ENCODE results near the gene SGSH. TPM values are rescaled to one million over a fixed set of nuclear protein-coding genes. Genes with fewer than 3 reads are reported as not detected.

The SGSH gene
- polyA plus RNA-seq, 1 experiment: 44.4 TPM

- no peak for DNase-seq (ENCODE audit: low read depth)
- H3K27me3 ChIP-seq (ENCODE audit: control insufficient read depth, insufficient read depth, low read length): peaks cover 4% of the 10 kb centered on the region
- no peak for TF ChIP-seq CTCF (IDR thresholded peaks at IDR 0.05; ENCODE audit: insufficient read depth, low read depth, low read length)
- H3K36me3 ChIP-seq (ENCODE audit: control insufficient read depth, insufficient read depth, low read length): no peaks in the 10 kb centered on the region
- CTCF ChIA-PET: interaction anchor here (2.3 kb wide), 1 partner anchor 26 kb away, joined by 12 read pairs; no protein-coding TSS in a partner anchor
- POLR2A ChIA-PET: no interaction called here
- no peak within 1 kb of the TSS for H3K4me3 ChIP-seq (ENCODE audit: low read depth, low read length)
These were observed 50.2 kb downstream of the SGSH start, which contains the start of gene CARD14 for GRCh38 chr17:80169784-80170500. TSS of gene CARD14 (plus strand) at chr17:80170030. CDS start at chr17:80181439, 11,409 bp downstream.

- no peak for DNase-seq (ENCODE audit: low read depth)
- Histone ChIP-seq H3K27me3 (ENCODE audit: control insufficient read depth, insufficient read depth, low read length) (peaks cover 4% of the 10 kb centered on the region), H3K36me3 (ENCODE audit: control insufficient read depth, insufficient read depth, low read length) (no peaks in the 10 kb centered on the region), H3K4me3 (ENCODE audit: low read depth, low read length) (no peak overlapping the region)
- TF ChIP-seq CTCF (IDR thresholded peaks at IDR 0.05; ENCODE audit: insufficient read depth, low read depth, low read length): no peak
- ChIA-PET CTCF (no interaction called here), POLR2A (no interaction called here)
These were observed 51.0 kb downstream of the SGSH start for GRCh38 chr17:80169107-80169506.

GRCh38 chr17:80168371-80168770 is 51.8 kb downstream of the SGSH start:
- ChIA-PET CTCF (interaction anchor here (0.7 to 1.8 kb wide), 3 partner anchors 13 to 86 kb away, joined by 3 read pairs; partner anchors contain the start of gene GAA), POLR2A (no interaction called here)
- no peak for DNase-seq (ENCODE audit: low read depth)
- Histone ChIP-seq H3K36me3 (ENCODE audit: control insufficient read depth, insufficient read depth, low read length) (no peaks in the 10 kb centered on the region), H3K4me3 (ENCODE audit: low read depth, low read length) (no peak overlapping the region), H3K27me3 (ENCODE audit: control insufficient read depth, insufficient read depth, low read length) (peaks cover 4% of the 10 kb centered on the region)
- no peak for TF ChIP-seq CTCF (IDR thresholded peaks at IDR 0.05; ENCODE audit: insufficient read depth, low read depth, low read length)

- CTCF ChIA-PET: interaction anchor here (1.0 to 1.3 kb wide), 2 partner anchors 9 to 29 kb away, joined by 3 to 4 read pairs; no protein-coding TSS in a partner anchor
- TF ChIP-seq CTCF (IDR thresholded peaks at IDR 0.05; ENCODE audit: insufficient read depth, low read depth, low read length): no peak
- POLR2A ChIA-PET: no interaction called here
These were observed 53.7 kb downstream of the SGSH start for GRCh38 chr17:80166446-80166845.

GRCh38 chr17:80164185-80164584 is 55.9 kb downstream of the SGSH start:
- ChIA-PET CTCF (interaction anchor here (1.4 kb wide), 1 partner anchor 9 kb away, joined by 4 read pairs; no protein-coding TSS in a partner anchor), POLR2A (no interaction called here)
- no peak overlapping the region for H3K4me3 ChIP-seq (ENCODE audit: low read depth, low read length)

More at GRCh38 chr17:80166446-80166845, 53.7 kb downstream of the SGSH start:
- H3K36me3 ChIP-seq (ENCODE audit: control insufficient read depth, insufficient read depth, low read length): no peaks in the 10 kb centered on the region
- no peak overlapping the region for H3K4me3 ChIP-seq (ENCODE audit: low read depth, low read length)
- peaks cover 7% of the 10 kb centered on the region for H3K27me3 ChIP-seq (ENCODE audit: control insufficient read depth, insufficient read depth, low read length)
- no peak for DNase-seq (ENCODE audit: low read depth)

More at GRCh38 chr17:80164185-80164584, 55.9 kb downstream of the SGSH start:
- TF ChIP-seq CTCF (IDR thresholded peaks at IDR 0.05; ENCODE audit: insufficient read depth, low read depth, low read length): no peak
- Histone ChIP-seq H3K27me3 (ENCODE audit: control insufficient read depth, insufficient read depth, low read length) (peaks cover 6% of the 10 kb centered on the region), H3K36me3 (ENCODE audit: control insufficient read depth, insufficient read depth, low read length) (no peaks in the 10 kb centered on the region)
- DNase-seq (ENCODE audit: low read depth): no peak

Measured in BJ (cell line).